Stimulated activated CD8-positive, alpha-beta memory T cell treated with anti-CD3 and anti-CD28 coated beads, Interleukin-15, amount 100 ng/mL, for 48 hours (primary cell): ENCODE results near the gene PLEKHA1.

ENCODE experiments used
- DNase-seq, 2 donors: peaks; one replicate each; pipeline ENCODE4 v3.0.0-alpha.2; 2020; ENCODE audit warnings: low read depth in 2 of 2

Gene PLEKHA1

DNA sequence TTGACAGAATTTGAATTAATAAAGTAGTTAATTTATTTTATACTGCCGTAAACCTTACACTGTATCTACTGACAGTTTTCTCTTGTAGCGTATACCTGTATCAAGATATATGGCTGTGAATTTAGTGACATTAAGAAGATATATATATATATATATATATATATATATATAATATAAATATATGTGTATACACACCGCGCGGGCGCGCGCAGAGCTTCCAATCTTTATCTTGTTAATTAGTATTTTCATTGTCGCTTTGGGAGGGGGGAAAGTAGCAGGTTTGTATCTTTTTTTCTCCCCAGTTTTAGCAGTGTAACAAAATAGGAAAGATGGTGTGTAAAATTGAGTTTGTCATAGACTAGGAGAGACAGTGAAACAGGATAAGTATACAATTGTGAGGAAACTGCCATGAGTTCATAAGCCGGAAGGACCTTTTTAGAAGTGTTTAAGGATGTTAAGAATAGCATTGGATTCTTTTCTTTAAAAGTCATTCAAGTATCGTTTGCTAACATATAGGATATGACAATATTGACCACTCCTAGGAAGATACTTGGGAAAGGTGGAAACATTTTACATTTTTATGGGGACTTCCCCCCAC lies 2.0 kb downstream of the PLEKHA1 start:
- no peak for DNase-seq

DNA sequence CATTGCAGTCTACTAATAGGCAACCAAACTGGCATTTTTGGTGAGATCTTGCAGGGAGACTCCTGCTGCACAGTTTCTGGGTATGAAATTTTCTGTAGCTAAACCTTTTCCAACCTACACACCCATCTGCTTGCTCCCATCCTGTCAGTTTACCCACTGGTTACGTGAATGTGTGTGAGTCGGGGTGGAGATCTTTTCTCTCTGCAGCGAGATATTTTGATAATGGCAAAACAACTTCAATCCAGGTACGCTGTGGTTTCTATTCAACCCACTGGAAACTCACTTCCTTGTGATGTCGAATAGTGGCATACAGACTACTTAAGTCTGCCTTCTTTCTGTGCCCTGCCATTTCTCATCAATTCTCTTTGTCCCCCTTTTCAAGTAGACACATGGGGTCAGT lies 4.5 kb downstream of the PLEKHA1 start:
- no peak for DNase-seq

DNA sequence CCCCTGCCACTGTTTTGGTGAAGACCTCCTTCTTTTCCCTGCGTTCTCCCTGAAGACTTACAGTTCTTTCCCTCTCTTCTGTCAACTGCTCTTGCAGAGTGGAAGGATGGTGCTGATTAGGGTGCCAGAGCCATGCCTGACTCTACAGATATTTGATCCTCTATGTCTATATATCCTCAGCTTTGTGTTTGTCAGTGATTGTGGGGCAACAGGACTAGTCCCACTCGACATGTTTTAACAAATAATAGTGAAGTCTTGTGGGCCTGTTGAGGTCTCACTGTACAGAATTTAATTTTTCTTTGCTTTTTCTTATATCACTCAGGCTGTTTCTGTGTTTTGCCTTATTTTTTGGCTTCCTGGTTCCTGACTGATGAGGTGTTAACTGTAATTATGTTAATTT lies 5.0 kb downstream of the PLEKHA1 start:
- DNase-seq = no peak

DNA sequence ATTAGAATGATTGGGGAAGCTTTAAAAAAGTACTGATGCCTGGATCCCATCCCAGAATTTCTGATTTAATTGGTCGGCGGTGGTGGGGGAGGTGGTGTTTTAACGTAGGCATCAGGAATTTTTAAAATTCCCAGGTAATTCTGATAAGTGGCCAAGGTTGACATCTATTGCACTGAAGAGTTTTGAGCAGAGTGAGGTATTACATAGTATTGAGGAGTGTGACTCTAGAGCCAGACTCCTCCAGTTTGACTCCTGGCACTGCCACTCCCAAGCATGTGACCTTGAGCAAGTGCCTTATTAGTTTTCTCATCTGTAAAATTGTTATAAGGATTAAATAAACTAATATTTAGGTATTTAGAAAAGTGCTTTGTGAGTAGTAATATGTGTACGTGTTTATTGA lies 6.2 kb downstream of the PLEKHA1 start:
- no peak for DNase-seq

DNA sequence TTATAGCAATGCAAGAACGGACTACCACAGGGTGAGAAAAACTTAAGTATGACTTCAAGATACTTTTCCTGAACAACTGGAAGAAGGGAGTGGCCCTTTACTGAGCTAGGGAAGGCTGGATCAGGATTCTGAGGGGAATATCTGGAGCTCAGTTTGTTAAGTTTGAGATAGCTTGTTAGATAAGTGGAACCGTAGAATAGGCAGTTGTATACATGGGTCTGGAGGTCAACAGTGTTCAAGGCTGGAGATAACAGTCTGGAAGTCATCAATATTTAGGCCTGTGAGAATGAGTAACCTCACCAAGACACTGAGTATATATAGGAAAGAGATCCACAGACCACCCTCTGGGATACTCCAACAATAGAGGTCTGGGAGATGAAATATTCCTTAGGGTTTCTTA lies 7.2 kb downstream of the PLEKHA1 start:
- no peak for DNase-seq

DNA sequence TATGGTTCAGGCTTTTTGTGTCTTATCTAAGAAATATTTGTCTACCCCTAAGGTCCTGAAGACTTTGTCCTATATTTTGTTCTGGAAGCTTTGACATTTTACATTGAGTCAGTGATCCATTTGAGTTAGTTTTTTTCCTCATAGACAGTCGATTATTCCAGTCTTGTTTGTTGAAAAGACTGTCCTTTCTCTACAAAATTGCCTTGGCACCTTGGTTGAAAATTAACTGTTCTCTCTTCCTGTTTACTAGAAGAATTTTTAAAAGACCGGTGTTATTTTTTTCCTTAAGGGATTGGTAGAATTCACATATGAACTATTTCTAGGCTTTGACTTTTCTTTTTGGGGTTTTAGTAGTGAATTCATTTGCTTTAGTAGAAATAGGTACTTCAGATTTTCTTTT lies 12.0 kb downstream of the PLEKHA1 start:
- DNase-seq = no peak

DNA sequence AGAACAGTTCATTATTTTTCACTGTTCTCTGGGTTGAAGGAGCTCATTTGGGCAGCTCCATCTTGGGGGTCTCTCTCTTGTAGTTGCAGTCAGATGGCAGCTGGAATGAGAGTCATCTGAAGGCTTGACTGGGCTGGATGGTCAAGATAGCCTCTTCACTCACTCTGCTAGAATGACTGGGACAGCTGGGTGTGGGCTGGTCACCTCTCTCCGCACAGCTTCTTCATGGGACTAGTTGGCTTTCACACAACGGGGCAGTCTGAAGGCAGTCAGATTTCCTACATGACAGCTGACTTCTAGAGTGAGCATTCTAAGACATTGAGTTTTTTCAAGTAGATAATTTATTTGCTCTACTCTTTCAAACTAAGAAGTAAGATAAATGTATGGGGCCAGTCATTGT lies 13.1 kb downstream of the PLEKHA1 start:
- DNase-seq = no peak

DNA sequence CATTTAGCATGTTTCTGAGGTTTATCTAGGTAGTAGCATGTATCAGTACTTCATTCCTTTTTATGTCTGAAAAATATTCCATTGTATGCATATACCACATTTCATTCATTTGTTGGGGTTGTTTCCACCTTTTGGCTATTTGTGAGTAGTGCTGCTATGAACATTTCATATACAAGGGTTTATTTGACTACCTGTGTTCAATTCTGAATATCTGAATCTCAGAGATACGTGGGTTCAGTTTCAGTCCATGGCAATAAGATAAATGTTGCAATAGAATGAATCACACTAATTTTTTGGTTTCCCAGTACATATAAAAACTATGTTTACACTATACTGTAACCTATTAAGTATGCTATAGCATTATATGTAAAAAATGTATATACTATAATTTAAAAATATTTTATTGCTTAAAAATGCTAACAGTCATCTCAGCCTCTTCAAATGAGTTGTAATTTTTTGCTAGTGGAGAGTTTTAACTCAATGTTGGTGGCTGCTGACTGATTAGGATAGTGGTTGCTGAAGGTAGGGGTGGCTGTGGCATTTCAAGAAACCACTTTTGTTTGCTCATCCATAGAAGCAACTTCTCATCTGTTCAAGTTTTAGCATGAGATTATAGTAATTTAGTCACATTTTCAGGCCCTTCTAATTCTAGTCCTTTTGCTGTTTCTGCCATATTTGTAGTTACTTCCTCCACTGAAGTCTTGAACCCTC lies 13.9 kb downstream of the PLEKHA1 start:
- peak; percentile 18 to 28 for DNase-seq

DNA sequence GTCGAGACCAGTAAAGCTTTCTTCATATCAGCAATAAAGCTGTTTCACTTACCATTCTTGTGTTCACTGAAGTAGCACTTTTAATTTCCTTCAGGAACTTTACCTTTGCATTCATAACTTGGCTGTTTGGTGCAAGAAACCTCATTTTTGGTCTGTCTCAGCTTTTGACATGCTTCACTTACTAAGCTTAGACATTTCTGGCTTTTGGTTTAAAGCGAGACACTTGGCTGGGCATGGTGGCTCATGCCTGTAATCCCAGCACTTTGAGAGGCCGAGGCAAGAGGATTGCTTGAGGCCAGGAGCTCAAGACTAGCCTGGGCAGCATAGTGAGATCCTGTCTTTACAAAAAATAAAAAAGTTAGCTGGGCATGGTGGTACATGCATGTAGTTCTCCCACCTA lies 15.8 kb downstream of the PLEKHA1 start:
- DNase-seq = no peak

DNA sequence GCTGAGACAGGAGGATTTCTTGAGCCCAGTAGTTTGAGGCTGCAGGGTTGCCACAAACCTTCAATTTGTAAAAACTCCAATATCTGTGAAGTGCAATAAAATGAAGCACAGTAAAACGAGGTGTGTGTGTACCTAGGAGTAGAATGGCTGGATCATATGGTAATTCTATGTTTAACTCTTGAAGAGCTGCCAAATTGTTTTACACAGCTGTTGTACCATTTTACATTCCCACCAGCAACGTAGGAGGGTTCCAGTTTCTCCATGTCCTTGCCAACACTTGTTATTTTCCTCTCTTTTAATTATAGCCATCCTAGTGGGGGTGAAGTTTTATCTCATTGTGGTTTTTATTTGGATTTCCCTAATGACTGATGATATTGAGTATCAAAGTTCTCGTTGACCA lies 16.2 kb downstream of the PLEKHA1 start:
- no peak for DNase-seq

DNA sequence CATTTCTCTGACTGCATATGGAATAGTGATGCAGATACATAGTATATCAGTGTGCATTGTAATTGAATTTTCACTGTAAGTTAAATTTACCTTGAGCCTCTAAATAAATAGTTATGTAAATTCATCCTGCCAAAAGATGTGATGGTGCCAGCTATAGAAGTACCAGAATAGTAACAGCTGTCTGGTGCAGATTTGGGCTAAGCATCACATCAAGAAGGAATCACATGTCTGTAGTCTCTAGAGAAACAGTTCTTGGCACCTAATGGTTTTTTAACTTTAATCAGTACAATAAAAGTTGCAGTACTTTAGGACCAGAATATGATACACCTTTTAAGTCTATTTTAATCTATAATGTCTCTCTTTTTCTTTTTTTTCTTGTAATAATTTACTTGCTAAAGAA lies 17.4 kb downstream of the PLEKHA1 start:
- no peak for DNase-seq

DNA sequence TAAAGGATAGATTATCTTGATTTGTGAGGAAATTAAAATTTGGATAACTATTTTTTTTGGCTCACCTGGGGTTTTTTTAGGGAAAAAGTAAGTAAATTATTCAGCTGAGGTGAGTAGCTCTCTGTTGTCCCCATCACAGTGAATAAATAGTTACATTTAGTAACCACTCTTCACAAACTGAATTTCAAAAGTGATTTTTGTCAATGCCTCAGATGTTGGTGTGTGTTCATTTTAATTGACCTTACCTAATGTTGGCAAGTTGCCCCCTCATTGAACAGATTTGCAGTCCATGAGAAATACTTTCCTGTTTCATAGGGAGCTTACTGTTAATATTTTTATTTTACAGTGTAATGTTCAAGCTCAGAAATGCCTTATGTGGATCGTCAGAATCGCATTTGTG lies 18.3 kb downstream of the PLEKHA1 start:
- DNase-seq = no peak

DNA sequence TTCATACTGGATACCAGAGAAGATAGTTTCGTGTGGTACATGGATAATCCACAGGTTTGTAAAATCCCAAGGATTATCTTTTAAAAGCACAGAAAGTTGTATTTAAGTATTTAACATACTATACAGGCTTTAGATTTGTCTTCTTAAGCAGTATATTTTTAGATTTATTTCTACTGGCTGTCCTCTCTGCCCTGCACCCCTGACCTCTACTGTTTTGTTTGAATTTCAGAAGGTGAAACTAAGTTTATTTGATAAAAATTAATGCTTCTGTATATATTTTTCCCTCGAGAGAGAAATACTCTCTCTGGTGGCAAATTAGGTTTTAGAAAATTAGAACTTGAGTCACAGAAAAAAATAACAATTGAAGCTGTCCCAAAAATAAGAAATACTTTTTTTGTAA lies 18.8 kb downstream of the PLEKHA1 start:
- DNase-seq = no peak

DNA sequence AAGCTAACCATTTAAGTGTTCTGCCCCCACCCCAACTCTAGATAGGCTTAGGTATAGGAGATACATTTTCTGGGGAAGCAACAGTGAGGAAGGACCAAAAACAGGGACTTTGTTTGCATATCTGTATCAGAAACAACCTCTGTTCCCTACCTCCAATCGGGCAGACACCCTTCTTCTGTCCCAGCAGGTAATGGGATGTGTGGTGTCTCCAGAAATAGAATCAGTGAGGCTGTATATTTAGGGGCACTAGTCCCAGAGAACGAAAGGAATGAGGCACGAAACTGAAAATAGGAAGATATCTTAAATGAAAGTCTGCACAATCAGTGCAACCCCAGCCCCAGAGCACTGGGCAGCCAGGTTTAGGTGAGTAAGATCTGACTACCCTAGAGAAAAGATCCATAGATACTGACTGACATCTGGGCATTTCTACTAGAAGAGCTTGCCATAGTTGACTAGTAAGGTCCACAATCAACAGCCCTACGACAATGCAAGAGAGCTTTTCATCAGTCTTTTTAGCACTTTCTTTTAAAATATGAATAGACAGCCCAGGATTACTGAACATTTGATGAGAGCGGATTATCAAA lies 28.1 kb downstream of the PLEKHA1 start:
- DNase-seq = no peak

DNA sequence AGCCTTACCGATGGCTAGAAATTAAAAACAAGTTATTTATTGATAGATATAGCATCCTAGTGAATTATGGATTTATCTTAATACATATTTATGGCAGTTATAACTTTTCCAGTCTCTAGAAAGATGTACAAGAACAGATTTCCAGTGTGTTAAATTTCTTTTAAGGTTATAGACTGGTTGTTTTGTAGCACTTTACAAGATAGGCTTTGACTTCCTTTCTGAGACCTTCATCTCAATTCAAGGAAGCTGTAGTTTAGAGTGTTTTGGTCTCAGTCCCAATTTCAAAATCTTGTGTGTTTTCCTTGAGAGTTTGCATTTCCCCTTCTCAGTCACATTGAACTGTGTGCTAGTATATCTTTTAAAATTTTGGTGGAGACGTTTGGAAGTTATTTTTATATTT lies 30.1 kb downstream of the PLEKHA1 start:
- no peak for DNase-seq

DNA sequence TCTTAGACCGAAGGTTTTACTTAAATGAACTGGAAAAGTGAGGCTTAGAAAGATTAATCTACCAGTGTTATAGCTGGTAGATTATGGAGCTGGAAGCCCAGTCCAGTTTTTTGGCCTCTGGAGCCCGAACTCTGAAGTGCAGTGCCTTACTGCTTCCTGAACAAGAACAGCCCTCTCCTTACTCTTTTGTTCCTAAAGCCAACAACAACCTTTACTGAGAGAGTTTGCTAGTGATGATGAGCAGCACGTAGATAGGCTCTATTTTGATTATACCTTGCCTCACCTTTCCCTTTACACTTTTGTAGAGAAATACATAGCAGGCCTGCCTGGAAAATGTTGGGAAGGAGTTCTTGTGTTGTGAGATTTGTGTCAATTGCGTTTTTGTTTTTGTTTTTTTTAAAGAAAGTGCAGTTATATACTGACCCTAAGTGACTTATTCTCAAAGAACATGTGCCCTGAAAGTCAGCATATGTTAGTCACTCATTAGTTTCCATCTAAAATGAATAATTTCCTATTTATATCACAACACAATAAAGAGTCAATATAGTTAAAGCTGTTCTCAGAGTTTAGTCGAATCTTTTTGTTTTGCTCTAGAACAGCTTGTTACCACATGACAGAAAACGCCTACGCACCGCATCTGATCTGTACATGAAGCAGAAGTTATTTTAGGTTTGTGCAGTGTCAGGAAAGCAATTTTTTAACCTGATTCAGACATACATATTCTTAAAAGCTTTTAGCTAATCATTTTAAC lies 33.0 kb downstream of the PLEKHA1 start:
- DNase-seq = peak in 1 of 2 donors; percentile 32

DNA sequence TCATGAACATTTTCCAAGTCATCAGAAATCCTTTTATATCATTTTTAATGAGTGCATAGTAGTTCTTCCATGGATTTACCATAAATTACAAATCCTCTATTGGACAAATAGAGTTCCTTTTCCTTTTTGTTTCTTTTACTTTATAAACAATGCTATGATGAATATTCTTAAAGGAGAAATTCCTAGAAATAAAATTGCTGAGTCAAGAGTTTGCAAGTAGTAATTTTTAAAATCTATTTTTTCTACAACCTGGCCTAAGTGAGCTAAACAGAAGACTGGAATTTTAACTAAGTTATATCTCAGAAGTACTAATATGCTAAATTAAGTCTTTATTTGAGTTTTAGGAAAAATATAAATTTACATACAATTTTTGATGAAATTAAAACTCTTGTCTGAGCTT lies 38.8 kb downstream of the PLEKHA1 start:
- DNase-seq = no peak

DNA sequence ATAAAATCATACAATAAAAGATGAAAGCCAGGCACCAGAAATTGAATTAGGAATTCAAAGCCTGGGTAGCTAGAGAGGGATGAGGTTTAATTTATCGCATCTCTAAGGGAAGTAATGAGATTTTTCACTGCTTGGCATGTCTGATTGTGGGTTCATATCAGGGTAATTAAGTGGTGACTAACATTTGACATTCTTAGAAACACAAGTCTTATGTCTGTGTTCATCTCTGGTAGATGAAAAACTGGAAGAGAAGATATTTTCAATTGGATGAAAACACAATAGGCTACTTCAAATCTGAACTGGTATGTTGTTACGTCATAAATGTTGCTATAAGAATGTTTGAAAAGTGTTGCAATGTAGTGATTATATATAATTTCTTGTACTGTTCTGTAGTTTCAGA lies 43.2 kb downstream of the PLEKHA1 start:
- no peak for DNase-seq

DNA sequence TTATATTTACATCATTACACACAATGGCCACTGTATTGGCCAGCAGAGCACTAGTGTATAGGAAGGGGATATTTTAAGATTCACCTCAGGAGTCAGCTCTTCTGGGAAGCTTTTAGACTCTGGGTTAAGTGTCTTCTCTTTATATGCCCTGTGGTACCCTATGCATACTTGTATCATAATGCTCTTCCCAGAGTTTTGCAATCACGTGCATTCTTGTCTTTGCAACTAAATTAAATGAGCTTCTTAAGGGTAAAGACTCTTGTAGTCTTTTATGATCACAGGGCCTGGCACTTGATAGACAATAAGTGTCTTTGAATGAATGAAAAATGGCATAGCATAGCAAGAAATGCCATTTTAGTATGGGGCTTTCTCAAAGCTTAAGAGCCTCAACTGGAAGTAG lies 44.5 kb downstream of the PLEKHA1 start:
- DNase-seq = no peak

DNA sequence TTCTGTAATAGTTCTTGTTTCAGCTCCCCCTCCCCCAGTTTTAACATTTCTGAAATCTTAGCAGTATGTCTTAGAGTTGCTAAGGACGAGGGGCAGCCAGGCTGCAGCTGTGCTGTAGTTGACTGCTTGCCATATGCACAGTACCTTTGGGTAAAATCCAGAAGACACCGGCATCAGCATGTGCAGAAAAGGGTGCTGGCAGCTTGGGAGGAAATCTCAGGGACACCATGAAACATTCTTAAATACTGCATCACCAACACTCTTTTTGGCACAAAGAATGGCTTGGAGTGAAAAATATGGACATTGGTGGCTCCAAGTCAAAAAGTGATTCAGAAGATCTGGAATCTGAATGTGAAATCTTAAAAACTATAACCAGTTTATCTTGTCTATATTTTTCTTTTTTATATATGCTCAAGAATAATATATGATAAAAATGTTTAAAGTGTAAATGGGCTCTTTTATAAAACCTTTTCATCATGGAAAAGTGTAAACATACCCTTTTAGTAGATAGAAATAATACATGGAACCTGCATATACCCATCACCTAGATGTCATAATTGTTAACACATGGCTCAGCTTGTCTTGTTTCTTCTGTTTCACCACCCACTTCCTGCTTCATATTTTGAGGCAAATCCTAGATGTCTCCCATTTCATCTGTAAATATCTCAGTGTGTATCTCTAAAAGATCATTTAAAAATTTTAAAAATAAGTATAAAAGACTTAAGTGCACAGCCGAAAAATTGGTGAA lies 45.5 kb downstream of the PLEKHA1 start:
- no peak for DNase-seq

DNA sequence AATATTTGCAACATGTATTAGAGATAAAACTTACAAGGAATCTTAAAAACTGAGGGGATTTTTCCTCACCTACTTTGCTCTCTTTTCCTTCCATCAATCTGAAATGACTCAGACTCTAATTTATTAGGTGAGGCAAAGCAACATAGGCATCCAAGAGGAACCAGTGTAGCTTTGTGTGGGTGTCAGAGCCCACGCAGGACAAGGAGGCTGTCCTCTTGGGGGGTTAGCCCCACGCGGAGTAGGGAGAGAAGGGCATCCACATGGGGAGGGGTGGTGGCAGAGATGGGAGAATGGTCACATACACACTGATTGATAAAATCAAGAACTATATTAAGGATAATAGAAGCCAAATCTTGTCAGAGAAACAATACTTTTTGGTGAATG lies 46.1 kb downstream of the PLEKHA1 start:
- DNase-seq = no peak

DNA sequence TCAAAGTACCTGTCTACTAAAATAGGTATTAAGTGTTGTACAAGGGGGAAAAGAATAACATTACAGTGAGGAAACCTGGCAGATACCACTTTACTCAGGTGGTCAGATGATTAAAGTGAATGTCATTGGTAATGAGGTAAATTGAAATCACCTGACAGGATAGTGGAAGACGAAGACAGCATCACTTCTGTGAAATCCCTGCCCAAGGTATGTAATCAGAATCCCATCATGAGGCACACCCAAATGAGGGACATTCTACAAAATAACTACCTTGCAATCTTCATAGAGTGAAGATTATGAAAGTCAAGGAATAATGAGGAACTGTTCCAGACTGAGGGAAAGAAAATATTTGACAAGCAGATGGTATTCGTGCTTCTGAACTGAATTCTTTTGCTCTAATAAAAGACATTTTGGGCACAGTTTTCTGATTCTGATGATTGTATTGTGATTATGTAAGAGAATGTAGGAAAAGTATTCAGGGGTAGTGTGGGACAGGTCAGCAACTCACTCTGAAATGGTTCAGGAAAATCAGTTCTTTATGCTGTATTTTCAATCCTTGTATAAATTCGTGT lies 46.6 kb downstream of the PLEKHA1 start:
- no peak for DNase-seq
